A673 (cell line): ENCODE data around the gene MYO18A.

Source experiments
- CTCF ChIP-seq: fragments of 300-800, 200-600 bp; sonication (generic); conservative IDR thresholded peaks from 2 replicates; pipeline ENCODE4 v1.5.1; 2017; ENCODE audit warnings: low read depth, mild to moderate bottlenecking, antibody characterized with exemption, low read length, moderate library complexity, mixed read lengths
- EZH2 ChIP-seq: fragments of 200-600 bp; sonication (generic); IDR thresholded peaks from 2 replicates; pipeline ENCODE4 v1.6.1; 2017; ENCODE audit warnings: borderline replicate concordance, low read depth, mild to moderate bottlenecking, mixed read lengths, antibody characterized with exemption, low read length; ENCODE audit not compliant: poor library complexity, severe bottlenecking

GRCh38 chr17:29022074-29022473 lies 158.1 kb downstream of the MYO18A start:
- TF ChIP-seq CTCF (no peak), EZH2 (no peak)
